HEK293 (cell line): ENCODE data around the gene DGKQ.
A peak's percentile ranks its signal among the peaks of the same experiment; 100 is the strongest.

Experiments
- CTCF ChIA-PET: fragments of 350-600 bp; formaldehyde crosslinking; extraction: SDS; loops from one replicate; lab custom pipeline; 2021; ENCODE audit warnings: antibody characterized with exemption; lab: Yijun Ruan, JAX
- POLR2A ChIA-PET: fragments of 300-600 bp; formaldehyde crosslinking; extraction: SDS; loops from one replicate; lab custom pipeline; 2020; ENCODE audit warnings: antibody characterized with exemption, inconsistent platforms; lab: Yijun Ruan, JAX
- H3K27ac ChIP-seq: fragments of 200-500 bp; sonication (Bioruptor generic); 2 replicates; pipeline ENCODE4 v1.5.1; 2014; ENCODE audit warnings: low read depth, low read length, control low read depth, inconsistent platforms; ENCODE audit errors: extremely low read depth
- H3K36me3 ChIP-seq, 2 experiments: fragments of 200-500 bp in 1 of 2; sonication (Bioruptor generic) in 1 of 2; 1 replicate in 1 of 2; 2 replicates in 1 of 2; pipeline ENCODE4 v1.5.1; 2014 to 2017; ENCODE audit warnings: inconsistent platforms in 2 of 2, low read length in 2 of 2; ENCODE audit not compliant: control insufficient read depth in 2 of 2, insufficient read depth in 1 of 2
- H3K4me1 ChIP-seq: fragments of 200-500 bp; sonication (Bioruptor generic); 2 replicates; pipeline ENCODE4 v1.5.1; 2014; ENCODE audit warnings: mild to moderate bottlenecking, low read length, inconsistent platforms; ENCODE audit not compliant: control insufficient read depth, insufficient read depth
- H3K4me3 ChIP-seq: 2 replicates; pipeline ENCODE4 v1.5.1; 2011; ENCODE audit warnings: low read depth, mild to moderate bottlenecking, control low read depth, low read length, moderate library complexity
- H3K9me3 ChIP-seq: fragments of 200-500 bp; sonication (Bioruptor generic); 2 replicates; pipeline ENCODE4 v1.5.1; 2014; ENCODE audit warnings: low read depth, low read length, inconsistent platforms; ENCODE audit not compliant: control insufficient read depth, insufficient read depth
- BCL11B ChIP-seq: fragments of 450-650 bp; formaldehyde crosslinking; IDR thresholded peaks from 2 replicates; pipeline ENCODE4 v1.5.1; 2016; ENCODE audit warnings: low read depth, missing biosample characterization, missing genetic modification characterization
- GLIS1 ChIP-seq: fragments of 450-650 bp; formaldehyde crosslinking; IDR thresholded peaks from 2 replicates; pipeline ENCODE4 v1.5.1; 2016; ENCODE audit warnings: missing biosample characterization, missing genetic modification characterization
- GLIS2 ChIP-seq: fragments of 450-650 bp; formaldehyde crosslinking; IDR thresholded peaks from 2 replicates; pipeline ENCODE4 v1.5.1; 2016; ENCODE audit warnings: missing biosample characterization, missing genetic modification characterization
- SALL2 ChIP-seq: fragments of 450-650 bp; formaldehyde crosslinking; IDR thresholded peaks from 2 replicates; pipeline ENCODE4 v1.5.0; 2017; ENCODE audit warnings: missing biosample characterization, mild to moderate bottlenecking, missing genetic modification characterization, borderline replicate concordance
- TSHZ1 ChIP-seq: fragments of 450-650 bp; formaldehyde crosslinking; IDR thresholded peaks from 2 replicates; pipeline ENCODE4 v1.5.1; 2016; ENCODE audit warnings: missing biosample characterization, missing genetic modification characterization, borderline replicate concordance
- ZBTB48 ChIP-seq: fragments of 450-650 bp; formaldehyde crosslinking; IDR thresholded peaks from 2 replicates; pipeline ENCODE4 v1.5.1; 2016; ENCODE audit warnings: missing biosample characterization, missing genetic modification characterization
- ZBTB6 ChIP-seq: fragments of 450-650 bp; formaldehyde crosslinking; IDR thresholded peaks from 2 replicates; pipeline ENCODE4 v1.5.1; 2017; ENCODE audit warnings: missing biosample characterization, missing genetic modification characterization
- ZNF114 ChIP-seq: fragments of 450-650 bp; formaldehyde crosslinking; IDR thresholded peaks from 2 replicates; pipeline ENCODE4 v1.5.0; 2017; ENCODE audit warnings: missing biosample characterization, missing genetic modification characterization
- ZNF26 ChIP-seq: fragments of 450-650 bp; formaldehyde crosslinking; IDR thresholded peaks from 2 replicates; pipeline ENCODE4 v1.5.1; 2016; ENCODE audit warnings: missing biosample characterization, missing genetic modification characterization
- ZNF362 ChIP-seq: fragments of 450-650 bp; formaldehyde crosslinking; IDR thresholded peaks from 2 replicates; pipeline ENCODE4 v1.5.1; 2016; ENCODE audit warnings: missing biosample characterization, missing genetic modification characterization
- ZNF624 ChIP-seq: fragments of 450-650 bp; formaldehyde crosslinking; IDR thresholded peaks from 2 replicates; pipeline ENCODE4 v1.5.1; 2017; ENCODE audit warnings: missing biosample characterization, missing genetic modification characterization
- ZNF660 ChIP-seq: fragments of 450-650 bp; IDR thresholded peaks from 2 replicates; pipeline ENCODE4 v1.5.1; 2018; ENCODE audit warnings: missing biosample characterization, mild to moderate bottlenecking, missing genetic modification characterization

Gene DGKQ

GRCh38 chr4:967113-968104 is 6.0 kb downstream of the DGKQ start (continued):
- TF ChIP-seq TSHZ1 (tag by site-specific recombination): no peak

- TF ChIP-seq GLIS2 (peak; percentile 48), ZNF362 (tag by site-specific recombination) (no peak), ZNF660 (tag by site-specific recombination) (no peak), BCL11B (tag by site-specific recombination) (peak; percentile 7; the same call in 1 of the 2 replicates), SALL2 (tag by site-specific recombination) (no peak), ZNF114 (tag by site-specific recombination) (no peak), GLIS1 (tag by site-specific recombination) (peak; percentile 60), ZNF26 (tag by site-specific recombination) (no peak), ZNF624 (tag by site-specific recombination) (no peak)
- CTCF ChIA-PET: no interaction called here
- POLR2A ChIA-PET: no interaction called here
- no peak overlapping the region for H3K27ac ChIP-seq
- H3K36me3 ChIP-seq: peaks cover 0 to 51% of the 10 kb centered on the region in 2 experiments; a peak in 1 of 3 replicates
- H3K9me3 ChIP-seq: no peaks in the 10 kb centered on the region
- H3K4me1 ChIP-seq: no peaks in the 10 kb centered on the region
- H3K4me3 ChIP-seq: no peak overlapping the region
Observed at GRCh38 chr4:966266-967112, 6.9 kb downstream of the DGKQ start.

GRCh38 chr4:965766-966134 is 7.6 kb downstream of the DGKQ start:
- POLR2A ChIA-PET: no interaction called here
- no peak for TF ChIP-seq ZBTB48 (tag by site-specific recombination)
- TF ChIP-seq ZBTB6 (tag by site-specific recombination): 0 out of 2 replicates have a peak, but pooled peaks have one; percentile 20
- TF ChIP-seq, all 188 proteins: peak for 1
- CTCF ChIA-PET: no interaction called here

More at GRCh38 chr4:965766-966134, 7.6 kb downstream of the DGKQ start:
- Histone ChIP-seq H3K4me3 (no peak overlapping the region), H3K36me3 (peaks cover 0 to 56% of the 10 kb centered on the region in 2 experiments; a peak in 1 of 3 replicates), H3K27ac (no peak overlapping the region), H3K9me3 (no peaks in the 10 kb centered on the region), H3K4me1 (no peaks in the 10 kb centered on the region)
